ENCODE measurements around the gene GCSAML. TPM values are rescaled to one million over a fixed set of nuclear protein-coding genes. Genes with fewer than 3 reads are reported as not detected.

The GCSAML gene
- total and polyA plus RNA-seq, 7 donors = 0.01 to 0.36 (median 0.21) TPM; not detected in 3

DNA sequence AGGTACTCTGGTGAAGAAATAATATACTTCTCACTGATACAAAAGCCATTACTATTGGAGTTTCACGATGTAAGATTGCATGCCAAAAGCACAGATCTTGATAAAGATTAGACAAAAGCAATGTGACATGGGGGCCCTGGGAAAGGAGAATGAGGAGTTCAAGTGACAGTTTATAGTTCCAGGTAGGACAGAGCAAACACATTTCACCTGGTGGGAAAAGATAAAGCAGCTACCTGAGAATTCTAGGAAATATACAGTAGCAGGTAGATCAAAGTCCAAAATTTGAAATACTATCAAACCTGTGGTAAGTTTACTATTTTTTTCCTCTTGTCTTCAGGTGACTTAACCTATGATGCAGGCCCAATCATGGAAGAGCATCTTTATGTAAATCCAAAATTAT, 64.5 kb downstream of the GCSAML start:
- H3K36me3 ChIP-seq (ENCODE audit: insufficient read depth in 1 of 2, low read depth in 1 of 2) = no peaks in the 10 kb centered on the region
- WGBS, 3 donors = 67 to 80% (median 77%) methylated on average over 1 of the region's 1 CpG
- TF ChIP-seq, protein P1, sequence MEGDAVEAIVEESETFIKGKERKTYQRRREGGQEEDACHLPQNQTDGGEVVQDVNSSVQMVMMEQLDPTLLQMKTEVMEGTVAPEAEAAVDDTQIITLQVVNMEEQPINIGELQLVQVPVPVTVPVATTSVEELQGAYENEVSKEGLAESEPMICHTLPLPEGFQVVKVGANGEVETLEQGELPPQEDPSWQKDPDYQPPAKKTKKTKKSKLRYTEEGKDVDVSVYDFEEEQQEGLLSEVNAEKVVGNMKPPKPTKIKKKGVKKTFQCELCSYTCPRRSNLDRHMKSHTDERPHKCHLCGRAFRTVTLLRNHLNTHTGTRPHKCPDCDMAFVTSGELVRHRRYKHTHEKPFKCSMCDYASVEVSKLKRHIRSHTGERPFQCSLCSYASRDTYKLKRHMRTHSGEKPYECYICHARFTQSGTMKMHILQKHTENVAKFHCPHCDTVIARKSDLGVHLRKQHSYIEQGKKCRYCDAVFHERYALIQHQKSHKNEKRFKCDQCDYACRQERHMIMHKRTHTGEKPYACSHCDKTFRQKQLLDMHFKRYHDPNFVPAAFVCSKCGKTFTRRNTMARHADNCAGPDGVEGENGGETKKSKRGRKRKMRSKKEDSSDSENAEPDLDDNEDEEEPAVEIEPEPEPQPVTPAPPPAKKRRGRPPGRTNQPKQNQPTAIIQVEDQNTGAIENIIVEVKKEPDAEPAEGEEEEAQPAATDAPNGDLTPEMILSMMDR (IDR thresholded peaks at IDR 0.05) = no peak
- no peak for ATAC-seq
- no peaks in the 10 kb centered on the region for H3K27me3 ChIP-seq (ENCODE audit: insufficient read depth in 3 of 3, low read length in 2 of 3)
- intact Hi-C loops (cut with DNase I) = no loop called here
- DNase-seq = no peak
- H3K27ac ChIP-seq = no peak overlapping the region
- H3K9me3 ChIP-seq = peaks cover 7% of the 10 kb centered on the region
- H3K4me3 ChIP-seq = no peak overlapping the region
- no peaks in the 10 kb centered on the region for H3K4me1 ChIP-seq

DNA sequence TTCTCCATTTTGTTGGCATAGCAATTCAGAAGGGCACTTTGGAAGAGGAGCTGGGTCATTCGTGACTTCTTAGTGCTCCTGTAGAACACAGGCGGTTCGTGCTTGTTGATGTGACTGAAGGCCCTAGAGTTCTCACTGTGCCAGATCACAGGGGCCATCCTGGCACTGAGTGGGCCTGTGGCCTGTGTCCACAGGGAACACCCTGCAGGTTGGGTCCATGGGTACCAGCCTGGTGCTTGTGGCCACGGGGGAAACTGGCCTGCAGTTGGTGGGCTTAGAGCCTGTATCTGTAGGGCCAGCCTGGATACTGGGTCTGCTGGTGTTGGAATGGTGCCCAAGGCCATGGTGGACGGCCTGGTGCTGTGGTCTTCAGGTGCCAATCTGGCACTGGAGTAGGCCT, 65.7 kb downstream of the GCSAML start:
- TF ChIP-seq, protein P1 (IDR thresholded peaks at IDR 0.05) = no peak
- H3K4me1 ChIP-seq = no peaks in the 10 kb centered on the region
- 73 to 78% (median 75%) methylated on average over 5 of the region's 5 CpGs for WGBS, 3 donors
- no peak for ATAC-seq
- no peak overlapping the region for H3K4me3 ChIP-seq
- peaks cover 4% of the 10 kb centered on the region for H3K9me3 ChIP-seq
- H3K36me3 ChIP-seq (ENCODE audit: insufficient read depth in 1 of 2, low read depth in 1 of 2) = no peaks in the 10 kb centered on the region
- intact Hi-C loops (cut with DNase I) = no loop called here
- DNase-seq = no peak
- no peaks in the 10 kb centered on the region for H3K27me3 ChIP-seq (ENCODE audit: insufficient read depth in 3 of 3, low read length in 2 of 3)
- H3K27ac ChIP-seq = no peak overlapping the region

Other genes starting within 250 kb of the GCSAML start
- gene ZNF496, start 217.3 kb upstream of the GCSAML start, total RNA-seq = 10 to 100 TPM; 19.5 to 24.2 (median 22.9) TPM
- gene ZNF496, start 217.3 kb upstream of the GCSAML start, polyA plus RNA-seq = 10 to 100 TPM in 1 of 3 donors, 1 to 10 TPM in 2; 4.3 to 16.7 (median 8.8) TPM
- gene NLRP3, start 133.0 kb upstream of the GCSAML start, total RNA-seq = under 1 TPM; 0.27 to 0.98 (median 0.55) TPM
- under 1 TPM; 0.07 to 0.22 (median 0.16) TPM for gene NLRP3, start 133.0 kb upstream of the GCSAML start, polyA plus RNA-seq
- not detected for gene OR2B11, start 91.0 kb upstream of the GCSAML start, total RNA-seq
- gene OR2B11, start 91.0 kb upstream of the GCSAML start, polyA plus RNA-seq = not detected
- not detected for gene OR2C3, start 12.7 kb upstream of the GCSAML start, total RNA-seq
- gene OR2C3, start 12.7 kb upstream of the GCSAML start, polyA plus RNA-seq = under 1 TPM in 2 of 3 donors, not detected in 1; 0.01 TPM
- not detected for gene OR2G2, start 39.2 kb downstream of the GCSAML start, total RNA-seq
- gene OR2G2, start 39.2 kb downstream of the GCSAML start, polyA plus RNA-seq = not detected
- not detected for gene OR2G3, start 56.5 kb downstream of the GCSAML start, total RNA-seq
- gene OR2G3, start 56.5 kb downstream of the GCSAML start, polyA plus RNA-seq = not detected
- gene OR13G1, start 130.6 kb downstream of the GCSAML start, total RNA-seq = not detected
- gene OR13G1, start 130.6 kb downstream of the GCSAML start, polyA plus RNA-seq = not detected
- gene OR6F1, start 167.5 kb downstream of the GCSAML start, total RNA-seq = not detected
- gene OR6F1, start 167.5 kb downstream of the GCSAML start, polyA plus RNA-seq = not detected
- not detected for gene OR14K1, start 189.5 kb downstream of the GCSAML start, total RNA-seq
- gene OR14K1, start 189.5 kb downstream of the GCSAML start, polyA plus RNA-seq = not detected
- gene OR14A2, start 199.0 kb downstream of the GCSAML start, total RNA-seq = not detected
- not detected for gene OR14A2, start 199.0 kb downstream of the GCSAML start, polyA plus RNA-seq
- not detected for gene OR1C1, start 211.4 kb downstream of the GCSAML start, total RNA-seq
- gene OR1C1, start 211.4 kb downstream of the GCSAML start, polyA plus RNA-seq = not detected